Retinal pigment epithelial cell (primary cell): ENCODE data around the gene ZNF808.
"Not testable (repeated sequence)": the region's sequence is repeated elsewhere in the genome, so short reads cannot be mapped to it uniquely, and the experiment has no call there.

Source experiments
- DNase-seq: peaks from one replicate; pipeline ENCODE4 v3.0.0-alpha.2; 2010; ENCODE audit warnings: low read depth
- H3K4me3 ChIP-seq: 2 replicates; pipeline ENCODE4 v1.5.1; 2011; ENCODE audit warnings: mild to moderate bottlenecking, low read length, control low read depth, moderate library complexity
- CTCF ChIP-seq: conservative IDR thresholded peaks from 2 replicates; pipeline ENCODE4 v1.5.1; 2011; ENCODE audit warnings: low read depth, low read length, control low read depth, inconsistent platforms

ZNF808 gene

DNA sequence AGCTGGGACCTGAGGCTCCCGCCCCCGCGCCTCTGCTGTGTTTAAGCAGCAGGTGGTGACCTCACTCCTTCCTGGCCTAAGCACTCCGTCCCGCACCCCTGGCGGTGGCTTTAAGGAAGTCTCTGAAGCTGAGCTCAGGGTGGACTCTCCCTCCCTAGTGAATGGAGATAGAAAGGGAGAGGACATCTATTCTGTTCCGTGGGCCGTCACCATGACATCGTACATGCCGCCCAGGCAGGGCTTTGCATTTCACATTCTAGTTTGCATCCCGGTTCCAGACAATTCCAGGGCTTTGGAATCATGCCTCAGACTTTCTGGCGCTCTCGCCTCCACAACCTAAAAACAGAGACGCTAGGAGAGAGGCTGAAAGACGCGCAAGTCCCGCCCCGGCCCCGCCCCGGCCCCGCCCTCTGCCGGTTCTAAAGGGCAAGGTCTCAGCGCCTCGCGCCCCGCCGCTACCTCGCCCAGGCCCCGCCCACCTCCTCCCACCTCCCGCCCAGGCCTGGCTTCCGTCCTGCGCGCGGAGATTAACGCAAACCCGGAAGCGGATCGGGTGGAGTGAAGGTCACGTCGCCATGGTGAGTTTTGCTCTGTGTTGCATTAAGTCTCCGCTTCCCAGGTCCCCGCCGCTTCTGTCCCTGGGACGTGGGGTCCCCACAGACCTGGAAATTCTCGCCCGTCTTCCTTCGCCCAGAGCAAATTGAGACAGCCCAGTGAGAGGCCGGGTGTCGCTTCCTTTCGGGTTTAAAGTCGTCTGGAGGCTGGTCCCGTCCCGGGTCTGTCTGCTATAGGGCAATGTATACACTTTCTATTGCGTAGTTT, at the start of gene ZNF808:
ZNF808 (plus strand) TSS at position 535 of the 822 bp plus-strand sequence. CDS start 15,617 bp downstream, outside the sequence.
- peak within 1 kb of the TSS; percentile 92 for H3K4me3 ChIP-seq
- DNase-seq = peak; percentile 71
- peak; percentile 72 for TF ChIP-seq CTCF

- DNase-seq, H3K4me3 ChIP-seq: not testable (repeated sequence)
Measured at GRCh38 chr19:52484111-52484743, 43.2 kb upstream of the ZNF808 start.

DNA sequence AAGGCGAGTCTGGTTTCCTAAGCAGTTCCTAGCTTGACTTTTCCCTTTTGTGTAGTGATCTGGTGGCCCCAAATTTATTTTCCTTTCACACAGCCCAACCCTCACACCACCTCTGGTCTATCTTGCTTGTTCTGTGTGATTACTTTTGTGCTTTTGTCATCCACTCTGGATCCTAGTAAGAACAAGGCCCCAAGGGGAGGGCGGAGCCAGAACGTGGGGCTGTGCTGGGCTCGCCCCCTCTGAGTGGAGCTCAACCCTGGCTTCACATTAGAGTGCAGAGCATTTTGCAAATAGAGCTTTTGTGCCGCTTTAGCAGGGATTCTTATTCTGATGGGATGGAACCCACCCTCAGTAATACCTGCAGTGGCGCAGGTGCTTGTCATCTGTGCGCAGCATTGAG, 42.4 kb upstream of the ZNF808 start:
- H3K4me3 ChIP-seq, DNase-seq: not testable (repeated sequence)

DNA sequence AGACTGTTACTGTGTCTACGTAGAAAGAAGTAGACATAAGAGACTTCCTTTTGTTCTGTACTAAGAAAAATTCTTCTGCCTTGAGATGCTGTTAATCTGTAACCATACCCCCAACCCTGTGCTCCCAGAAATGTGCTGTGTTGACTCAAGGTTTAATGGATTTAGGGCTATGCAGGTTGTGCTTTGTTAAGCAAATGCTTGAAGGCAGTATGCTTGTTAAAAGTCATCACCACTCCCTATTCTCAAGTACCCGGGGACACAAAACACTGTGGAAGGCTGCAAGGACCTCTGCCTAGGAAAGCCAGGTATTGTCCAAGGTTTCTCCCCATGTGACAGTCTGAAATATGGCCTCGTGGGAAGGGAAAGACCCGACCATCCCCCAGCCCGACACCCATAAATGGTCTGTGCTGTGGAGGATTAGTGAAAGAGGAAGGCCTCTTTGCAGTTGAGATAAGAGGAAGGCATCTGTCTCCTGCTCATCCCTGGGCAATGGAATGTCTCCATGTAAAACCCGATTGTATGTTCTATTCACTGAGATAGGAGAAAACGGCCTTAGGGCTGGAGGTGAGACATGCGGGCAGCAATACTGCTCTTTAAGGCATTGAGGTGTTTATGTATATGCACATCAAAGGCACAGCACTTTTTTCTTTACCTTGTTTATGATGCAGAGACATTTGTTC, 41.8 kb upstream of the ZNF808 start:
- not testable (repeated sequence) for DNase-seq, H3K4me3 ChIP-seq

DNA sequence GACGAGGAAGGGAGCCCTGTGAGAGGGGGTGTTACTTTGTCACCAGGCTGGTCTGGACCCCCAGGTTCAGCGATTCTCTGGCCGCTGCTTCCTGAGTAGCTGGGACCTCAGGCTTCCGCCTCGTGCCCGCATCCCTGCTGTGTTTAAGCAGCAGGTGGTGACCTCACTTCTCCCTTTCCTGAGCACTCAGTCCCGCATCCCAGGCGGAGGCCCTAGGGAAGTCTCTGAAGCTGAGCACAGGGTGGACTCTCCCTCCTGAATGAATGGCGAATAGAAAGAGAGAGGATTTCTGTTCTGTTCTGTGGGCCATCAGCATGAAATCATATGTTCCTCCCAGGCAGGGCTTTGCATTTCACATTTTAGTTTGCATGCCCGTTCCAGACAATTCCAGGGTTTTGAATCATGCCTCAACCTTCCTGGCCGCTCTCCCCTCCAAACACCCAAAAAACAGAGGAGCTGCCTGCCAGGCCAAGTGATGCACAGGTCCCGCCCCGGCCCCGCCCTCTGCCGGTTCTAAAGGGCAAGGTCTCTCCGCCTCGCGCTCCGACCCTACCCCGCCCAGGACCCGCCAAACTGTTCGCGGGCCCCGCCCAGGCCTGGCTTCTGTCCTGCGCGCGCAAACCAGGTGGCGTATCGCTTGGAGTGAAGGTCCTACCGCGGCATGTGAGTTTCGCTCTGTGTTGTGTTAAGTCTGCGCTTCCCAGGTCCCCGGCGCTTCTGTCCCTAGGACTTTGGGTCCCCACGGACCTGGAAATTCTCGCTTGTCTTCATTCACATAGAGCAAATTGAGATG, 35.1 kb upstream of the ZNF808 start:
- DNase-seq = no peak
- no peak overlapping the region for H3K4me3 ChIP-seq
- no peak for TF ChIP-seq CTCF

DNA sequence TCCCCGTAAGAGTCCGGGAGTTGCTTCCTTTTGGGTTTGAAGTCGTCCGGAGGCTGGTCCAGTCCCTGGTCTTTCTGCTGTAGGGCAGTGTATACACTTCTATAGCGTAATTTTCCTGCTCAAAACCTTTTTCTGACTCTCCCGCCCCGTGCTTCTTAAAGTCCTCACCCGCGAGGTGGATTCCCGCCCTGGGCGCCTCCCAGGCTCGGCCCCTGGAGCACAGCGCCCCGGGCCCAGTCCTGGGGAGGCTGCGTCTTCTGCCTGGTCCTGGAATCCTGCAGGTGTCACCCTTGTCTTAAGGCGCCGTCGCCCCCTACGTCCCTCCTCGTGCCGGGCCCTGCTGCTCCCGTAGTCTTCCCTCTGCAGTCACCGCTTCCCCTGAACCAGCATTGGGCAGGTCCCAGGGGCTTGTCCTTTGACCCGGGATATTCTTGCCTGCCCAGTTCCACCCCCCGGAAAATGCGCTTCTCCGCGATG, 34.4 kb upstream of the ZNF808 start:
- DNase-seq = no peak
- no peak overlapping the region for H3K4me3 ChIP-seq
- no peak for TF ChIP-seq CTCF

- no peak for DNase-seq
- H3K4me3 ChIP-seq = no peak overlapping the region
- no peak for TF ChIP-seq CTCF
Measured at GRCh38 chr19:52494518-52494917, 33.0 kb upstream of the ZNF808 start.

DNA sequence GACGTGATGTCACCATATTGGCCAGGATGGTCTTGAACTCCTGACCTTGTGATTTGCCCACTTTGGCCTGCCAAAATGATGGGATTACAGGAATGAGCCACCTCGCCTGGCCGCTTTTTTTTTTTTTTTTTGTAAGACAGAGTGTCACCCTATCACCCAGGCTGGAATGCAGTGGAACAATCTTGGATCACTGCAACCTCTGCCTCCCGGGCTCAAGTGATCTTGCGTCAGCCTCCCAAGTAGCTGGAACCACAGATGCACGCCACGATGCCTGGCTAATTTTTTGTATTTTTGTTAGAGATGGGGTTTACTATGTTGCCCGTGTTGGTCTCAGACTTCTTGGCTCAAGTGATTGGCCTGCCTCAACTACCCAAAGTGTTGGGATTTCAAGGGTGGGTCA, 28.9 kb upstream of the ZNF808 start:
- DNase-seq = no peak
- no peak for TF ChIP-seq CTCF
- no peak overlapping the region for H3K4me3 ChIP-seq

DNA sequence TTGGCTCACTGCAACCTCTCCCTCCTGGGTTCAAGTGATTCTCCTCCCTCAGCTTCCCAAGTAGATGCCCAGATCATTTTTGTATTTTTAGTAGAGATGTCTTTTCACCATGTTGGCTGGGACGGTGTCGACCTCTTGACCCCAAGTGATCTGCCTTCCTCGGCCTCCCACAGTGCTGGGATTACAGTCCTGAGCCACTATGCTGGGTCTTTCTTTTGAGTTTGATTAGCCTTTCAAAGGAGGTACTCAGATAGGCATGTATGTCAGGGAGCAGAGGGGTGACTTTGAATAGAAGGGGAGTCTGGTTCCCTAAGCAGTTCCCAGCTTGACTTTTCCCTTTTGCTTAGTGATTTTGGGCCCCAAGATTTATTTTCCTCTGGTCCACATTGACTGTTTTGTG, 27.0 kb upstream of the ZNF808 start:
- DNase-seq, H3K4me3 ChIP-seq: not testable (repeated sequence)

DNA sequence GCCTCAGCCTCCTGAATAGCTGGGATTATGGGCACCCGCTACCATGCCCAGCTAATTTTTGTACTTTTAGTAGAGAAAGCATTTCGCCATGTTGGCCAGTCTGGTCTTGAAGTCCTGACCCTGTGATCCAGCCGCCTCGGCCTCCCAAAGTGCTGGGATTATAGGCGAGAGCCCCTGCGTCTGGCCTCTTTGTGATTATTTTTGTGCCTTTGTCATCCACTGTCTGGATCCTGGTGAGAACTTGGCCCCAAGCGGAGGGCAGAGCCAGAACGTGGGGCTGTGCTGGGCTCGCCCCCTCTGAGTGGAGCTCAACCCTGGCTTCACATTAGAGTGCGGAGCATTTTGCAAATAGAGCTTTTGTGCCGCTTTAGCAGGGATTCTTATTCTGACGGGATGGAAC, 26.5 kb upstream of the ZNF808 start:
- not testable (repeated sequence) for DNase-seq, H3K4me3 ChIP-seq
